ENCODE results near the gene ALDH16A1. TPM values are rescaled to one million over a fixed set of nuclear protein-coding genes. Genes with fewer than 3 reads are reported as not detected.

The ALDH16A1 gene
- total and polyA plus RNA-seq, 2 donors (not counting 1 experiment from before 2014, with no cell fraction given): 65.8 to 105 TPM

DNA sequence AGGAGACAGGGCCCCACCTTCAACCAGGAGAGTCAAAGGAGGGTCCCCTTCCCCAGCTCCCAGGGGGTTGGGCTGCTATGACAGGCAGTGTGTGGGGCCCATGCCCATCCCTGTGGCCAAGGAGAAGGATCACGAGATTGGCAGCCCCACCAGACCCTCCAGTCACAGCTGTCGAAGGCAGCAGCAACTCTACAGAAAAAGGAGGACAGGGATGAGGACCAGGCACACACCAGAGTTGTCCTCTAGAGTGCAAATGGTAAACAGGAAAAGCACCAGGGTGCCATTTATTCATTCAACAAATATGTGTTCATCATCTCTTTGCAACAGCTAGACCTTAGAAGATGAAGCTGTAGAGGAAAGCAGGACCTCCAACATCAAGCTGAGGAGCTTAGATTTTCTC, 33.9 kb upstream of the ALDH16A1 start:
- ChIA-PET POLR2A (interaction anchor here (0.6 kb wide), 1 partner anchor 27 kb away, joined by 3 read pairs; no protein-coding TSS in a partner anchor), CTCF (interaction anchor here (0.6 to 2.1 kb wide), 4 partner anchors 10 to 28 kb away, joined by 3 to 8 read pairs (median 6); no protein-coding TSS in a partner anchor)
- no peak overlapping the region for H3K27ac ChIP-seq (ENCODE audit: low read length in 2 of 2)
- DNase-seq (no peak), ATAC-seq (ENCODE audit: low read depth) (no peak)
- intact Hi-C loops (cut with micrococcal nuclease): no loop called here
- Mint-ChIP-seq H3K4me3 (no peak overlapping the region), H3K4me1 (peaks cover 45% of the 10 kb centered on the region), H3K9me3 (ENCODE audit: insufficient read depth) (no peaks in the 10 kb centered on the region), H3K27ac (no peak overlapping the region), H3K27me3 (peaks cover 58% of the 10 kb centered on the region)
- no peak overlapping the region for H2AFZ ChIP-seq (ENCODE audit: insufficient read depth, low read depth, low read length, poor library complexity, severe bottlenecking)
- H3K9me3 ChIP-seq (ENCODE audit: control extremely low read depth in 1 of 3, control insufficient read depth in 2 of 3, insufficient read depth in 1 of 3, low read length in 2 of 3): peaks cover 0 to 26% (median 0%) of the 10 kb centered on the region in 3 donors
- no peak for TF ChIP-seq EZH2 (IDR thresholded peaks at IDR 0.05; ENCODE audit: borderline replicate concordance, insufficient read depth, low read depth, low read length, poor library complexity, severe bottlenecking)
- TF ChIP-seq, protein P1, sequence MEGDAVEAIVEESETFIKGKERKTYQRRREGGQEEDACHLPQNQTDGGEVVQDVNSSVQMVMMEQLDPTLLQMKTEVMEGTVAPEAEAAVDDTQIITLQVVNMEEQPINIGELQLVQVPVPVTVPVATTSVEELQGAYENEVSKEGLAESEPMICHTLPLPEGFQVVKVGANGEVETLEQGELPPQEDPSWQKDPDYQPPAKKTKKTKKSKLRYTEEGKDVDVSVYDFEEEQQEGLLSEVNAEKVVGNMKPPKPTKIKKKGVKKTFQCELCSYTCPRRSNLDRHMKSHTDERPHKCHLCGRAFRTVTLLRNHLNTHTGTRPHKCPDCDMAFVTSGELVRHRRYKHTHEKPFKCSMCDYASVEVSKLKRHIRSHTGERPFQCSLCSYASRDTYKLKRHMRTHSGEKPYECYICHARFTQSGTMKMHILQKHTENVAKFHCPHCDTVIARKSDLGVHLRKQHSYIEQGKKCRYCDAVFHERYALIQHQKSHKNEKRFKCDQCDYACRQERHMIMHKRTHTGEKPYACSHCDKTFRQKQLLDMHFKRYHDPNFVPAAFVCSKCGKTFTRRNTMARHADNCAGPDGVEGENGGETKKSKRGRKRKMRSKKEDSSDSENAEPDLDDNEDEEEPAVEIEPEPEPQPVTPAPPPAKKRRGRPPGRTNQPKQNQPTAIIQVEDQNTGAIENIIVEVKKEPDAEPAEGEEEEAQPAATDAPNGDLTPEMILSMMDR (IDR thresholded peaks at IDR 0.05): no peak
- no peaks in the 10 kb centered on the region for H4K20me1 ChIP-seq (ENCODE audit: control insufficient read depth, insufficient read depth, low read length, poor library complexity, severe bottlenecking)
- no peaks in the 10 kb centered on the region for H3K36me3 ChIP-seq (replicated peaks in 1 of 2; ENCODE audit: control extremely low read depth in 1 of 2, control insufficient read depth in 1 of 2, extremely low read depth in 1 of 2, insufficient read depth in 2 of 2, low read length in 1 of 2)
- no peak overlapping the region for H3K9ac ChIP-seq (ENCODE audit: low read length)
- H3K4me1 ChIP-seq (ENCODE audit: control insufficient read depth in 2 of 2, insufficient read depth in 2 of 2, low read length in 2 of 2): peaks cover 40 to 51% of the 10 kb centered on the region in 2 donors
- WGBS (ENCODE audit: insufficient coverage): 81% methylated on average over 2 of the region's 2 CpGs
- H3K27me3 ChIP-seq (replicated peaks in 1 of 4; ENCODE audit: control extremely low read depth in 1 of 4, control insufficient read depth in 3 of 4, insufficient read depth in 4 of 4, low read length in 3 of 4): peaks cover 0 to 78% (median 51%) of the 10 kb centered on the region in 4 experiments
- H3K4me2 ChIP-seq (replicated peaks; ENCODE audit: low read depth, low read length, poor library complexity, severe bottlenecking): no peak overlapping the region
- no peaks in the 10 kb centered on the region for H3K79me2 ChIP-seq (ENCODE audit: control insufficient read depth, insufficient read depth, low read length)
- H3K4me3 ChIP-seq (ENCODE audit: control extremely low read depth in 1 of 5, extremely low read depth in 1 of 5, insufficient read depth in 1 of 5, low read depth in 2 of 5, low read length in 4 of 5): no peak overlapping the region

DNA sequence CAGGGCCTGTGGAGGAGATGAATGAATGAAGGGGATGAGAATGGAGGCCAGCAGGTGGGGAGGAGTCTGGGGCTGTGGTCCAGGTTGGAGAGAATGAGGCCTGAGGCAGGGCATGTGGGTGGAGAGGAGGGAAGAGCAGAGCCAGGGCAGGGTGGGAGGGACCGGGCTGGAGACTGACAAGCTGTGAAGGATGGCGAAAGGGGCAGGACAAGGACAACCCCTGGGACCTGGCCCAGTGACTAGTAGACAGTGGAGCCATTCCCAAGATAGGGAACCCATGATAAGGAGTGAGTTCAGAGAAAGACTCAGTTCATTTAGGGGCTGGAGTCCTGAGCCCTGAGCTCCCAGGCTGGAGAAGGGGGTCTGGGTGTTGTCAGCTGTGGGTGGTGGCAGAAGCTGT, 32.8 kb upstream of the ALDH16A1 start:
- Histone ChIP-seq H3K36me3 (replicated peaks in 1 of 2; ENCODE audit: control extremely low read depth in 1 of 2, control insufficient read depth in 1 of 2, extremely low read depth in 1 of 2, insufficient read depth in 2 of 2, low read length in 1 of 2) (no peaks in the 10 kb centered on the region), H3K9ac (ENCODE audit: low read length) (no peak overlapping the region), H2AFZ (ENCODE audit: insufficient read depth, low read depth, low read length, poor library complexity, severe bottlenecking) (no peak overlapping the region), H4K20me1 (ENCODE audit: control insufficient read depth, insufficient read depth, low read length, poor library complexity, severe bottlenecking) (no peaks in the 10 kb centered on the region), H3K4me3 (ENCODE audit: control extremely low read depth in 1 of 5, extremely low read depth in 1 of 5, insufficient read depth in 1 of 5, low read depth in 2 of 5, low read length in 4 of 5) (no peak overlapping the region), H3K4me1 (ENCODE audit: control insufficient read depth in 2 of 2, insufficient read depth in 2 of 2, low read length in 2 of 2) (peaks cover 35 to 43% of the 10 kb centered on the region in 2 donors), H3K27ac (ENCODE audit: low read length in 2 of 2) (no peak overlapping the region), H3K79me2 (ENCODE audit: control insufficient read depth, insufficient read depth, low read length) (no peaks in the 10 kb centered on the region), H3K4me2 (replicated peaks; ENCODE audit: low read depth, low read length, poor library complexity, severe bottlenecking) (no peak overlapping the region), H3K9me3 (ENCODE audit: control extremely low read depth in 1 of 3, control insufficient read depth in 2 of 3, insufficient read depth in 1 of 3, low read length in 2 of 3) (peaks cover 0 to 26% (median 0%) of the 10 kb centered on the region in 3 donors), H3K27me3 (replicated peaks in 1 of 4; ENCODE audit: control extremely low read depth in 1 of 4, control insufficient read depth in 3 of 4, insufficient read depth in 4 of 4, low read length in 3 of 4) (peaks cover 0 to 88% (median 58%) of the 10 kb centered on the region in 4 experiments)
- ChIA-PET POLR2A (interaction anchor here (0.6 kb wide), 1 partner anchor 9 kb away, joined by 3 read pairs; no protein-coding TSS in a partner anchor), CTCF (interaction anchor here (1.5 to 2.1 kb wide), 5 partner anchors 9 to 29 kb away, joined by 3 to 8 read pairs (median 4); no protein-coding TSS in a partner anchor)
- ATAC-seq (ENCODE audit: low read depth) (no peak), DNase-seq (no peak)
- 100% methylated on average over 1 of the region's 2 CpGs for WGBS (ENCODE audit: insufficient coverage)
- TF ChIP-seq EZH2 (IDR thresholded peaks at IDR 0.05; ENCODE audit: borderline replicate concordance, insufficient read depth, low read depth, low read length, poor library complexity, severe bottlenecking): no peak
- TF ChIP-seq, protein P1 (IDR thresholded peaks at IDR 0.05): no peak
- Mint-ChIP-seq H3K27me3 (peaks cover 67% of the 10 kb centered on the region), H3K27ac (peak overlapping the region; percentile 61), H3K4me3 (peak overlapping the region; percentile 56), H3K9me3 (ENCODE audit: insufficient read depth) (no peaks in the 10 kb centered on the region), H3K4me1 (peaks cover 42% of the 10 kb centered on the region)
- intact Hi-C loops (cut with micrococcal nuclease): no loop called here

Measured in B cell (primary cell).